B cell (primary cell): ENCODE measurements around the gene PPIH. TPM values are rescaled to one million over a fixed set of nuclear protein-coding genes. Genes with fewer than 3 reads are reported as not detected.

ENCODE experiments used
- ATAC-seq: fragments of 200-7000 bp; cut with Tn5 transposase; one replicate; pipeline ENCODE4 v1.10.0; 2021; ENCODE audit warnings: low read depth, mild to moderate bottlenecking, moderate number of reproducible peaks, moderate library complexity
- CTCF ChIA-PET: fragments of 350-600 bp; sonication (Branson Sonifier 250); formaldehyde crosslinking; loops from one replicate; lab custom pipeline; 2021; ENCODE audit warnings: antibody characterized with exemption, inconsistent platforms; lab: Charles Lee
- POLR2A ChIA-PET: fragments of 350-600 bp; sonication (Branson Sonifier 250); formaldehyde crosslinking; loops from one replicate; lab custom pipeline; 2021; ENCODE audit warnings: antibody characterized with exemption; lab: Charles Lee
- DNase-seq: peaks from one replicate; pipeline ENCODE4 v3.0.0; 2013
- H2AFZ ChIP-seq: 2 replicates; pipeline ENCODE4 v1.6.1; 2012; ENCODE audit warnings: mild to moderate bottlenecking, low read depth, low read length; ENCODE audit not compliant: insufficient read depth, poor library complexity, severe bottlenecking
- H3K27ac ChIP-seq, 2 donors: 1 replicate in 1 of 2; 2 replicates in 1 of 2; pipeline ENCODE4 v1.5.1; 2012 to 2013; ENCODE audit warnings: low read length in 2 of 2, mild to moderate bottlenecking in 2 of 2, moderate library complexity in 1 of 2
- H3K27me3 ChIP-seq, 4 experiments: fragments of 200-600 bp in 1 of 4; sonication (generic) in 1 of 4; replicated peaks in 1 of 4; 1 replicate in 2 of 4; 2 replicates in 2 of 4; pipeline versions ENCODE4 v1.6.1 to v1.7.0; 2013 to 2016; ENCODE audit warnings: low read length in 3 of 4, mild to moderate bottlenecking in 2 of 4, mixed read lengths in 1 of 4, moderate library complexity in 1 of 4; ENCODE audit not compliant: insufficient read depth in 4 of 4, control insufficient read depth in 3 of 4; ENCODE audit errors: control extremely low read depth in 1 of 4
- H3K36me3 ChIP-seq, 2 experiments: replicated peaks in 1 of 2; 1 replicate in 1 of 2; 2 replicates in 1 of 2; pipeline versions ENCODE4 v1.6.1 to v1.7.1; 2013; ENCODE audit warnings: low read length in 1 of 2; ENCODE audit not compliant: insufficient read depth in 2 of 2, control insufficient read depth in 1 of 2; ENCODE audit errors: control extremely low read depth in 1 of 2, extremely low read depth in 1 of 2
- H3K4me1 ChIP-seq, 2 donors: fragments of 200-600 bp in 1 of 2; sonication (generic) in 1 of 2; 1 replicate in 1 of 2; 2 replicates in 1 of 2; pipeline versions ENCODE4 v1.5.1 to v1.6.1; 2013 to 2017; ENCODE audit warnings: low read length in 2 of 2; ENCODE audit not compliant: control insufficient read depth in 2 of 2, insufficient read depth in 2 of 2
- H3K4me2 ChIP-seq: replicated peaks from 2 replicates; pipeline ENCODE3; 2012; ENCODE audit warnings: mild to moderate bottlenecking, low read depth, low read length; ENCODE audit not compliant: poor library complexity, severe bottlenecking
- H3K4me3 ChIP-seq, 5 experiments: fragments of 200-600 bp in 1 of 5; sonication (generic) in 1 of 5; 1 replicate in 3 of 5; 2 replicates in 2 of 5; pipeline versions ENCODE4 v1.5.1 to v1.7.0; 2011 to 2016; ENCODE audit warnings: low read length in 4 of 5, mild to moderate bottlenecking in 4 of 5, low read depth in 2 of 5, control low read depth in 1 of 5, moderate library complexity in 1 of 5; ENCODE audit not compliant: insufficient read depth in 1 of 5; ENCODE audit errors: control extremely low read depth in 1 of 5, extremely low read depth in 1 of 5
- H3K79me2 ChIP-seq: fragments of 200-600 bp; sonication (generic); one replicate; pipeline ENCODE4 v1.6.0; 2016; ENCODE audit warnings: low read length; ENCODE audit not compliant: control insufficient read depth, insufficient read depth
- H3K9ac ChIP-seq: fragments of 200-600 bp; sonication (generic); 2 replicates; pipeline ENCODE4 v1.6.1; 2017; ENCODE audit warnings: mild to moderate bottlenecking, low read length, moderate library complexity
- H3K9me3 ChIP-seq, 3 donors: one replicate each; pipeline versions ENCODE4 v1.6.1 to v1.7.1; 2013; ENCODE audit warnings: low read length in 2 of 3; ENCODE audit not compliant: control insufficient read depth in 2 of 3, insufficient read depth in 1 of 3; ENCODE audit errors: control extremely low read depth in 1 of 3
- H4K20me1 ChIP-seq: 2 replicates; pipeline ENCODE4 v1.6.0; 2012; ENCODE audit warnings: mild to moderate bottlenecking, low read length; ENCODE audit not compliant: insufficient read depth, control insufficient read depth, poor library complexity, severe bottlenecking
- H3K27ac Mint-ChIP-seq: one replicate; pipeline ENCODE4 v1.8.0; 2021; ENCODE audit warnings: mixed read lengths
- H3K27me3 Mint-ChIP-seq: one replicate; pipeline ENCODE4 v1.8.0; 2021; ENCODE audit warnings: mixed read lengths
- H3K4me1 Mint-ChIP-seq: one replicate; pipeline ENCODE4 v1.8.0; 2021; ENCODE audit warnings: mixed read lengths
- H3K4me3 Mint-ChIP-seq: one replicate; pipeline ENCODE4 v1.8.0; 2021; ENCODE audit warnings: mixed read lengths
- H3K9me3 Mint-ChIP-seq: one replicate; pipeline ENCODE4 v1.8.0; 2022; ENCODE audit warnings: mixed read lengths; ENCODE audit not compliant: insufficient read depth
- EZH2 ChIP-seq: IDR thresholded peaks from 2 replicates; pipeline ENCODE4 v1.6.1; 2012; ENCODE audit warnings: borderline replicate concordance, low read depth, mild to moderate bottlenecking, moderate library complexity, low read length; ENCODE audit not compliant: insufficient read depth, poor library complexity, severe bottlenecking
- WGBS: methylation state at CpG from one replicate; pipeline ENCODE4 v1.1.5; 2013; ENCODE audit warnings: missing lambda C conversion rate; ENCODE audit not compliant: insufficient coverage; 5-methylcytosine and 5-hydroxymethylcytosine counted together
- intact Hi-C: fragments of 100-400 bp; cut with micrococcal nuclease; formaldehyde crosslinking; loops from one replicate; pipeline ENCODE4 v1.10.0; 2022
- polyA plus RNA-seq: library from polyadenylated mRNA; depleted of rRNA; stranded (reverse); fragments of >200 nt; gene quantifications from 2 replicates; pipeline ENCODE4 v1.2.3, GENCODE V29; 2012
- total RNA-seq, 2 donors: library from RNA; stranded (reverse); fragments of 120-200 nt in 1 of 2; gene quantifications; 1 replicate in 1 of 2; 2 replicates in 1 of 2; pipeline versions ENCODE4 v1.2.3 to v1.2.4, GENCODE V29; 2013 to 2022
- TF ChIP-seq, protein P1 (sequence below): fragments of 200-600 bp; IDR thresholded peaks from one replicate; pipeline ENCODE4 v1.8.0; 2022; ENCODE audit warnings: antibody characterized with exemption, mild to moderate bottlenecking

PPIH gene
- total and polyA plus RNA-seq, 2 donors (not counting 1 experiment from before 2014, with no cell fraction given), result 42.4 to 50.3 TPM

DNA sequence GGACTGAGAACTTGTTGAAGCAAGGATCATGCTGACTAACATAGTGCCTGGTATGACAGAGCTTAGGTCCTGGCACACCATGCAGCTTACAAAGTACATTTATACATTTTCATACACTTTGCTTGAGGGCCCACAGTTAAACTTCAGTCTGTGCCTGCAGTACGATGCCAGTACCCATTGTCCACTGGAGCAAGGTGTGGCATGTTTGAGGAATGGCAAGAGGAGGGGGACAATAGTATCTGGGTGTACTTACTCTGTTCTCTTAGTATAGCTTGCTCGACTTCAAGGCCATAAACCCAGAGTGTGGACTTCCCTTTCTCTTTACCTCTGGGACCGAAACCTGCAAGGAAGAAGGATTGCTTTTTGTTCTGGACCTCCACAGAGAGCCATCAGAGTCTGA lies 17.2 kb downstream of the PPIH start:
- intact Hi-C loops, result no loop called here
- POLR2A ChIA-PET, result no interaction called here
- TF ChIP-seq, protein P1, sequence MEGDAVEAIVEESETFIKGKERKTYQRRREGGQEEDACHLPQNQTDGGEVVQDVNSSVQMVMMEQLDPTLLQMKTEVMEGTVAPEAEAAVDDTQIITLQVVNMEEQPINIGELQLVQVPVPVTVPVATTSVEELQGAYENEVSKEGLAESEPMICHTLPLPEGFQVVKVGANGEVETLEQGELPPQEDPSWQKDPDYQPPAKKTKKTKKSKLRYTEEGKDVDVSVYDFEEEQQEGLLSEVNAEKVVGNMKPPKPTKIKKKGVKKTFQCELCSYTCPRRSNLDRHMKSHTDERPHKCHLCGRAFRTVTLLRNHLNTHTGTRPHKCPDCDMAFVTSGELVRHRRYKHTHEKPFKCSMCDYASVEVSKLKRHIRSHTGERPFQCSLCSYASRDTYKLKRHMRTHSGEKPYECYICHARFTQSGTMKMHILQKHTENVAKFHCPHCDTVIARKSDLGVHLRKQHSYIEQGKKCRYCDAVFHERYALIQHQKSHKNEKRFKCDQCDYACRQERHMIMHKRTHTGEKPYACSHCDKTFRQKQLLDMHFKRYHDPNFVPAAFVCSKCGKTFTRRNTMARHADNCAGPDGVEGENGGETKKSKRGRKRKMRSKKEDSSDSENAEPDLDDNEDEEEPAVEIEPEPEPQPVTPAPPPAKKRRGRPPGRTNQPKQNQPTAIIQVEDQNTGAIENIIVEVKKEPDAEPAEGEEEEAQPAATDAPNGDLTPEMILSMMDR, result no peak
- TF ChIP-seq EZH2, result no peak

DNA sequence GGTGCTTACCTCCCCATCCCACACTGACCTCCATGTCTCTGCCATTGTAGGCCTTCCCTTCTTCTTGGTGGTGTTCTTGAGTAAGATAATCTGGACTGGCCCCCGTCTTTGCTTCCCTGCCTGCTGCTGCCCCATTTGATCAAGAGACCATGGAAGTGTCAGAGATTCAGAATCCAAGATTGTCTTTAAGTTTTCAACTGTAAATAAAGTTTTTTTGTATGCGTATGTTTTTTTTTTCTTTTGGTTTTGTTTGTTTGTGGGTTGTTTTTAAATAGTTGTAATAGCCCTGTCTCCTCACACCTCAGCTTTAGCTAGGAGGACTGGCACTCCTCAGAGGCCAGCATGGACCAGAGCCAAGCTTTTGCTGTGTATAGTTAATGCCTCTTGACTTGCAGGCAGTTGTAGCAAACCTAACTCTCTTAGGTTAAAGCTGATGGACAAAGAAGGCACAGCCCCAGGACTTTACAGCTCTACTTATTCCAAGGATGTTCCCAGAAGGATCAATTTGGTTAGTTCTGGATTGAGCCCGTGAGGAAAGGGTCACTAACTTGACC lies 18.4 kb downstream of the PPIH start:
- no peaks in the 10 kb centered on the region for H3K27me3 Mint-ChIP-seq
- WGBS, result 100% methylated on average over 1 of the region's 3 CpGs
- ChIA-PET CTCF (no interaction called here), POLR2A (no interaction called here)
- TF ChIP-seq, protein P1, result no peak
- TF ChIP-seq EZH2, result no peak
- ATAC-seq (no peak), DNase-seq (no peak)
- Histone ChIP-seq H3K9ac (no peak overlapping the region), H3K36me3 (peaks cover 0 to 15% of the 10 kb centered on the region in 2 experiments), H4K20me1 (no peaks in the 10 kb centered on the region), H3K4me1 (peaks cover 10 to 11% of the 10 kb centered on the region in 2 donors), H2AFZ (no peak overlapping the region), H3K9me3 (no peaks in the 10 kb centered on the region), H3K79me2 (peaks cover 15% of the 10 kb centered on the region), H3K4me3 (no peak overlapping the region), H3K27me3 (no peaks in the 10 kb centered on the region), H3K4me2 (no peak overlapping the region), H3K27ac (no peak overlapping the region)
- no peaks in the 10 kb centered on the region for H3K9me3 Mint-ChIP-seq
- H3K27ac Mint-ChIP-seq, result no peak overlapping the region
- H3K4me1 Mint-ChIP-seq, result peaks cover 11% of the 10 kb centered on the region
- intact Hi-C loops, result no loop called here
- H3K4me3 Mint-ChIP-seq, result no peak overlapping the region

More for the DNA sequence above, 17.2 kb downstream of the PPIH start:
- Histone ChIP-seq H3K4me1 (peaks cover 0 to 2% of the 10 kb centered on the region in 2 donors), H3K9me3 (no peaks in the 10 kb centered on the region), H3K79me2 (peaks cover 7% of the 10 kb centered on the region), H3K27me3 (no peaks in the 10 kb centered on the region), H3K4me2 (no peak overlapping the region), H4K20me1 (no peaks in the 10 kb centered on the region), H2AFZ (no peak overlapping the region), H3K4me3 (no peak overlapping the region), H3K36me3 (peaks cover 0 to 16% of the 10 kb centered on the region in 2 experiments), H3K27ac (no peak overlapping the region), H3K9ac (no peak overlapping the region)
- 94% methylated on average over 2 of the region's 3 CpGs for WGBS
- no peaks in the 10 kb centered on the region for H3K27me3 Mint-ChIP-seq
- ATAC-seq (no peak), DNase-seq (no peak)
- CTCF ChIA-PET, result interaction anchor here (0.6 kb wide), 1 partner anchor 12 kb away, joined by 3 read pairs; no protein-coding TSS in a partner anchor
- no peak overlapping the region for H3K4me3 Mint-ChIP-seq
- no peak overlapping the region for H3K27ac Mint-ChIP-seq
- no peaks in the 10 kb centered on the region for H3K9me3 Mint-ChIP-seq
- H3K4me1 Mint-ChIP-seq, result peaks cover 1% of the 10 kb centered on the region
